HG03066 (cell line): ENCODE data around the gene PHLDA2.

Experiments used
- ATAC-seq: cut with Tn5 transposase; IDR thresholded peaks from one replicate; pipeline ENCODE4 v1.9.1; 2021; ENCODE audit warnings: low read depth; ENCODE audit not compliant: unreplicated experiment

The PHLDA2 gene, protein sequence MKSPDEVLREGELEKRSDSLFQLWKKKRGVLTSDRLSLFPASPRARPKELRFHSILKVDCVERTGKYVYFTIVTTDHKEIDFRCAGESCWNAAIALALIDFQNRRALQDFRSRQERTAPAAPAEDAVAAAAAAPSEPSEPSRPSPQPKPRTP

DNA sequence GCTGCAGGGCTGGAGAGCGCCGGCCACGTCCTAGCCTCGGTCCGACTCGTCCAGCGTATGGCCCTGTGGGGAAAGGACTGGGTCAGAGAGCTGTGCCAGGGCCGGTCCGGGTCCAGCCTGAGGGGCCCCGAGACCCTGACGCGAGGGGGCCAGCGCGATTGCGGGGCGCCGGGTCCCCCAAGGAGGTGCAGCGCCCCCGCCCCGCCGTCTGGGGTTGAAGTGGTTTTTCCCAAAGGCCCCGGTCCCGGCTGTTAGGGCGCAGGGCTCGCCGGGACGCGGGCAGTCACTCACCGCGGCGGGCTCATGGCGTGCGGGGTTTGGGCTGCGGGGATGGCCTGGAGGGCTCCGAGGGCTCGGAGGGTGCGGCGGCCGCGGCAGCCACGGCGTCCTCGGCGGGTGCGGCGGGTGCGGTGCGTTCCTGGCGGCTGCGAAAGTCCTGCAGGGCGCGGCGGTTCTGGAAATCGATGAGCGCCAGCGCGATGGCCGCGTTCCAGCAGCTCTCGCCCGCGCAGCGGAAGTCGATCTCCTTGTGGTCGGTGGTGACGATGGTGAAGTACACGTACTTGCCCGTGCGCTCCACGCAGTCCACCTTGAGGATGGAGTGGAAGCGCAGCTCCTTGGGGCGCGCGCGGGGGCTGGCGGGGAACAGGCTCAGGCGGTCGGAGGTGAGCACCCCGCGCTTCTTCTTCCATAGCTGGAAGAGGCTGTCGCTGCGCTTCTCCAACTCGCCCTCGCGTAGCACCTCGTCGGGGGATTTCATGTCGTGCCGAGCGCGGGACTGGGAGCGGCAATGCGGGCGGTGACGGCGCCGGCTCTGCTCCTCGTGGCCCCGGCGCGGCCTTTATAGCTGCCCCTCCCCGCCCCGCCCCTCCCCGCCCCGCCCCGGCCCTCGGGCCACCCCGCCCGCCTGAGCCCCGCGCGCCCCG is at the start of gene PHLDA2:
PHLDA2 (minus strand) TSS at position 816 of the 926 bp plus-strand sequence; CDS start at position 760, 56 bp downstream.
- ATAC-seq = no peak

DNA sequence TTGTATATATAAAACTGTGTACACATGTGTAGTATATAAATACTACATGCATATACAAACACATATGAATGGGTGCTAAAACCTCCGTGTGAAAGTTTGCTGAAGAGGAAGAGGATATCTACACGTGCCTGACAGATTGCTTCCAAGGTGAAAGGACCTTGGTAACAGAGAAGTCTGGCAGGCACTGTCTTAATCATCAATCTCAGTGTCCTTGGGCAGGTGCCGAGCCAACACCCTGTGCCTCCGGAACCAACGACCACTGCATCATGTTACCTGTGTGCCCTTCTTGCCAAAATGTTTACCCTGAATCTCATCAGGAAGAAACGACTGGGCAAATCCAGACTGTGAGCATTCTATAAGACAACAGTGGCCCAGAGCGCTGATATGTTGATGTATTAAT is 47.9 kb upstream of the PHLDA2 start:
- no peak for ATAC-seq

DNA sequence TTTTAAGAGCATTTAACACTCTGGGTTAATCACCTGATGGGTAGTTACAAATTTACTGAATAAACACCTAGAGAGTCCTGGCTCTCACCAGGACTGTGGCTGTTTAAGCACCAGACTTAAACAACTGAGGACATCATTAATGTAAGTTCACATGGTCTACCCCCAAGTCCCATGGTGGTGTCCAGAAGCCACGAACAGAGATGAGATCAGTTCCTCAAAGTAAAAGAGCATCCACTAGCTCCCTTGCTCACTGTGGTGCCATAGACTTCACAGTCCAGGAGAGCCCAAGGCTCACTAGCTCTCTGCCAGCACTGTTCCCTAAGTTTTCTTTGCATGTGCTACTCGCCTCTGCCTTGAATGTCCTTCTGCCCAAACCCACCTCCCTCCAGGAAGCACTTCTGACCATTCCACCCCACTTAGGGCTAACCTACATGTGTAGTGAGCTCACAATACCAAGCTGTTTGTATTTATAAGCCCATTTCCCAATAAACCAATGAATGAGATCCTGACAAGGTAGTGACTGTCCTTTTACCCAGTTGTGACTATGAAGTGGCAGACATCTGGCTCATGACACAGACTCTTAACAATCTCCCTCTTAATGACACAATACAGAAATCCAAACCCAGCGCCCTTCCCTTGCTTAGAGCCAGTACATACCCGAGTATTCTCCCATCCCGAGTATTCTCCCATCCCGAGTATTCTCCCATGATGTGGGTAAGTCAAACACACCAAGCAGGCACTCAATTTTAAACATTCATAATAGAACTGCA is 47.3 kb upstream of the PHLDA2 start:
- ATAC-seq = no peak

DNA sequence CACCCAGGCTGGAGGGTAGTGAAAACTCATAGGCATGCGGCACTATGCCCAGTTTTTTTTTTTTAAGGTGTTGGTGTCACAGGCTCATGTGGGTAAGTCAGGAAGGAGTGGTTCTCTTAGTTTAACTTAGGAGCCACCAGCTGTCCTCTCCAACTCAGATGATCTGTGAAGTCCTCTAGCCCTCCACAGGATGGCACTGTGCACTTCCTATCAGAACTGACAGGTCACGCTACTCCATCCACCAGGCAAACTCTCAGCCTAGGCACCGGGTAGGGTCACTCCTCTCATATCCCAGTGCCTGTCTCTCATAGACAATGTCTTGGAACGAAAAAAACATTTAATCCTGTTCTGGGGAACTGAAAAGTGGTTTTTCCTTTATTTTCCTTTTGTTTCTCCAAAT is 46.4 kb upstream of the PHLDA2 start:
- no peak for ATAC-seq

DNA sequence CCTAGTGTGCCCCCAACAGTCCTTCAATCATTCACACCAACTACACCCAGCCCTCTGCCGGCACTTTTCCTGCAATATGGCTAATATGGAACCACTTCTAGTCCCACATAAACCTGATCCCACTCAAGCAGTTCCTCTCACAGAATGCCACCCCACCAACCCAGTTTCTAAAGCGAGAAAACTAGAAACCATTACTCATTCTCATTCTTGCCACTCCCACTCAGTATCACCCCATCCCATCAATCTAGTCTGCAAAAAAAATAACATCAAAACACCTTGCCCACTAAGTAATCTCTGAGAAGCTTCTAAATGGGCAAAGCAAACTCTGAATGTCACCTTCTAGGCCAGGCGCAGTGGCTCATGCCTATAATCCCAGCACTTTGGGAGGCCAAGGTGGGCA is 45.1 kb upstream of the PHLDA2 start:
- no peak for ATAC-seq

DNA sequence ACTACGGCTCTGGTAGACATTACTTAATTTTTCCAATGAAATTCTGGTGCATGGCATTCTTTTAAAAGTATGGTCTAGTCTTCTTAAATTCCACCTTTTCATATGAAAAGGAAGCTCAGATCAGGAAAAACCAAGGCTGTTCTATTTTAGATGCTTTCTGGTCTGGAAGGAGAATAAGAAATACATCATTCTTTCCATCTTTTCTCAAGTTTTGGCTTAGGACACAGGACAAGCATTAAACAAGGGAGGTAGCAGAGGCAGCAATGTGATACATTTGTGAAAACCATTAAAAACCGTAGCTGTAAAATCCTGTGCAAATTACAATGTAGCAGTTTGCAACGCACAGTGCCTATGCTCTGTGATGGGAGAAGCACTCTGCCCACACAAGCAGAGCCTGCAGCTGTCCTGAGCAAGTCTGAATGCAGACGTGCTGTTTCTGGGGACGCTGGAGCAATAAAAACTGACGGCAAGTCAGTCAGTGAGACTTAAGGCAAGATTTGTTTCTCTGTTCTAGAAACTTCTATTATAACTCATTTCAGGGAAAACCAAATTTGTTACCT is 39.2 kb upstream of the PHLDA2 start:
- no peak for ATAC-seq

DNA sequence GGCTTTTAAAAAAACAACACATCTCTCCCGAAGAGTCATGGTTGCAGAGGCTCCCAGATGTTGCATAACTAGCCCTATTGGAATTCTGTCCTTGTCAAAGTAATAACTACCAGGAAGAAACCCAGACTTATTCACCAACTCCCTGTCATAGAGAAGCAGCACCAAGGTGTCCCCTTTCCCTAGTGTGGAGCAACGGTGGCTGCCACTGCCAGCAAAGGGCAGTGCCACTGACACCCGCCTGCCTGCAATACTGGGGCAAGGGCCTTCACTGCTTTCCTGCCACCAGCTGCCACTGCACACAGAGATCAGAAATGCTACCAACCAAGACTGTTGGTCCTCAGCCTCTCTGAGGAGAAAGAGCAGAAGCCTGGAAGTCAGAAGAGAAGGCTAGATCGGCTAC is 35.6 kb upstream of the PHLDA2 start:
- ATAC-seq = no peak

DNA sequence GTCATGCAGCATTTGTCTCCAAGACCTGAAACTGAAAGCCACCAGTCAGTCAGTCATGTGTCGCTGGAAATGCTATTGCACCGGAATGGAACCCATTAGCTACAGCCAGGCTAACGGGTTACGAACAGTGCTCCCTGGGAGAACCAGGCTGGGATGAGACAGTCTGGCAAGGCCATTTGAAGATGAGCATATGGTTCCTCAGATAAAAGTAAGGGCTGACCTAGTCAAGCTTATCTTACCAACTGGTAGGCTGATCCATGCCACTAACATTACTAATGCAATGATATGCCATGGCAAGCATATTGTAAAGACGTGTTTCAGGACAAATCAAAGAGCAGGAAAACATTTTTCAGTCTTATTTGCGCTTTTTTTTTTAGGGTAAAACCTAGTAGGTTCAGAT is 34.5 kb upstream of the PHLDA2 start:
- no peak for ATAC-seq

DNA sequence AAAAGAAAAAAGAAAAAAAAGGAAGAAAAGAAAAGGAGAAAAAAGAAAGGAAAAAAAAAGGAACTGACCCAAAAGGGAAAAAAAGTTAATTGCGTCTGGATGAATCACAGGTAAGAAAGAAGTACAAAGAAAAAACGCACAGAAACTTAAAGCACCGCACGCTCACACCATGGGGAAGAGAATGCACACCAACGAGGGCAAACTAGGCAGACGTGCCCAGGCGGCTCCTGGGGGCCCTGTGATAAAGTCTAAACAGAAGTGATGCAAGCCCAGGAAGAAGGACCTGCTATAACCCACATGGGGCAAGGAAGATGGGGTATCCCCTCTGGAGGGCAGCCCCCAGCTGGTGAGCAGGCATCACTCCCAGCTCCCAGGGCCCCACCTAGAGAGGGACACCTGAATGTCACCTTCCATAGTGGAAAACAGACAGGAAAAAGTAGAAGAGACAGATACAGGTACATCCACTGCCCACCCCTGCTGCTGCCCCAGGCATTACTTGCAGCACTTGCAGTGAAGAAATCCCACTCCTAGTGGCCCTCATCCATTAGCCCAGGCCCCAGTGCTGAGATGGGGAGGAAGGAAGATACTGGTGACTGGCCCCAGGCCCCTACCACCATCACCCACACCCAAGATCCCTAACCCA is 34.0 kb upstream of the PHLDA2 start:
- no peak for ATAC-seq

DNA sequence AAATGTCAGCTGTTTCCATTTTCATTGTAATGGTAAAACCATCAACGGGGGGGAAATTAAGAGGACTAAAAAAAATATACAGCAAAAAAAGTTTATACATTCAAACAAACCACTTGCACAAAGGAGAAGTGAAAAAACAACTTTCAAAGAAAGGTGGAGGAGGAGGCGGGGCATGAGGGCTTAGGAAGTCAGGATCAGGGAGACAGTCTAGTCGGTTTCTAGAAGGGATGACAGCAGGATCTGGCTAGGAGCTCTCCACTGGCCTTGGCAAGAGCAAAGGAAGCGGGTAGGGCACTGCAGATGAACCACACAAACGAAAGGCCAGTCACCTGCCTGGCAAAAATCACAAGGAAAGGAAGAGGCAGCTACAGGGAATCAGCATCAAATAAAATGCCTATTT is 31.9 kb upstream of the PHLDA2 start:
- no peak for ATAC-seq

DNA sequence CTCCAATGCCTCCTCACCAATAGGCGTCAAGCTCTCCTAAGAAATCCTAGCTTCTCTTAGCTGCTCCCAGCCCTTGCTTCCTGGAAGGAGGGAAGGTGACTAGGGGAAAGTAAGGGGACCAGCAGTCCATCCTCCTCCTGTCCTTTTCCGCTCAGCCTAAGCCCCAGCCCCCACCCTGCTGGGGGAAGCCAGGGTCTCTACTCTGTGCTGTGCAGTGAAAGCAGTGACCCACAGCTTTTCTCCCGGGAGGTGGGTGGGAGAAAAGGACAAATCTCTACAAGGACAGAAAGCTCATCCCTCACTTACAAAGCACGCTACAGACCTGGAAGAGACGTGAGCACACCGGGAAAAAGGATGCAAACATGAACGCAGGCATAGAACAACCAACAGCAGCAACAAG is 30.9 kb upstream of the PHLDA2 start:
- no peak for ATAC-seq

DNA sequence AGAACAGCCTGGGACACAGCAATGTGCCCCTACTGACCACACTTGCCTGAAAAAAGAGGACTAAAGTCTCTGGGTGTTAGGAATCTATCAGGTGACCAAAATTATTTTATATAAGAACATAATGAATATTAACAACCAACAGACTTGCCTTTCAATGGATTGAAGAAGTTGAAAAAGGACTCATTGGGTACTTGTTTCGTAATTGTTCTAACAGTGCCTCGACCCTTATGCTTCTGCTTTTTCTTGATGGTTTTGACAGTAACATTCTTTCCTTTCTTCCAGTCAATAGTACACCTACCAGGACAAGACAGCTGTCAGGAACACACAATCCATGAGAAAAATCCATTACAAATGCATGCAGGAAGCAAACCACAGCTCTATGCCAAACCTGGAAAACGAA is 29.0 kb upstream of the PHLDA2 start:
- ATAC-seq = no peak

DNA sequence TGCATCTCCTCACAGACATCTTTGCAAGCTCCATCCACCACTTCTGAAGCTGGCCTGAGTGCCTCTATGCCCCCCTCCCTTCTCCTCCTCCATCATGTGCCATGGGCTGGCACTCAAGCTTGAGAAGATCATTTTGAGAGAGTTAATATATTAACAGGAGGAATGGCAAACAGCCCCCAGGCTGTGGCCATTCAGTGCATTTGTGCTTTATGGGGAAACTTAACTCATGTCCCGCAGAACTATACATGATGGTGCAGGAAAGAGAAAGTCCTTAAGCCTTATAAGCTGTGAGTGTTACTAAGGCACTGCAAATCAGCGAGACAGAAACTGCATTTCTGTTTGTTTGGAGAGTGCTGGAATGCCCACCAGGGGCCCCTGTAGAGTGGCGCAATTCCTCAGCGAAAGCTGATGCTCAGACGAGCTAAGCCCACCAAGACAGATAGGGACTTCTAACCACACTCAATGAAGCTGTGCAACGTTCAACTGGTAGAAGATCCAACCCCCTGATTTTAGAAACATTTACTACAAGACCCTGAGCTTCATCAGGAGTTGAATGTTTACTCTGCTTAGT is 26.8 kb upstream of the PHLDA2 start:
- no peak for ATAC-seq

DNA sequence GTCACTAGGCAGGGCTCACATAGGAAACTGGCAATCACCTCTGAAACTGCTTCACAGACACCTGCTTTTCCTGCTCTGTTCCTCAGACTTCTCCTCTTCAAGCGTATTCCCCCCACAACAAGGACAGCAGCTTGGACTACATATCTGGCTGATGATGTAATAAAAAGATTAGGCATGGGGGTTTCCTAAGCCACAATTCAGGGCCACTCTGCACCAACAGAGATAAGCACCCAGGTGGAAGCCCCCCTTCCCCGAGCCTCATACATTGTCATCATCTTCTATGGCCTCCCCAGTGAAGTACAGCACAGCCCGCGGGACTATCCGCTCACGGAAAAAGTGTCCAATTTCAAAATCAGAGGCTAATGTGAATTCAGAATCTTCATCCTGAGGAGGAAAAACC is 25.0 kb upstream of the PHLDA2 start:
- ATAC-seq = no peak

DNA sequence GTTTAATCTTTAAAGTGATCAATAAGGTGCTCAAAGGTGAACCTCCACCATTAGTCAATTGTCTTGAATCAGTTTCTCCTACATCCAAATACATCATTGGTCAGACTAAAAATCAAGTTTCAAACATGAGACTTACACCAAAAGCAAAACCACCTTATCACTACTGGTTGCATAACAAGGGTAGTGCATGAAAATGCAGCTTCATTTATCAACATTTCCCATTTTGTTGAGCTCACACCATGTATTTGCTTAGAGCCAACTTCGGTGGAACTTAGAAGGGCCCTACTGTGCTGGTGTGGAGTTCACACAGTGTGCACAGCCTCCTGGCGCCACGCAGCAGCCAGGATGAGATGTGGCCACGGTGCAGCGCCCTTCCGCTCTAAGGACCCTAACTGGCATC is 23.1 kb upstream of the PHLDA2 start:
- no peak for ATAC-seq

DNA sequence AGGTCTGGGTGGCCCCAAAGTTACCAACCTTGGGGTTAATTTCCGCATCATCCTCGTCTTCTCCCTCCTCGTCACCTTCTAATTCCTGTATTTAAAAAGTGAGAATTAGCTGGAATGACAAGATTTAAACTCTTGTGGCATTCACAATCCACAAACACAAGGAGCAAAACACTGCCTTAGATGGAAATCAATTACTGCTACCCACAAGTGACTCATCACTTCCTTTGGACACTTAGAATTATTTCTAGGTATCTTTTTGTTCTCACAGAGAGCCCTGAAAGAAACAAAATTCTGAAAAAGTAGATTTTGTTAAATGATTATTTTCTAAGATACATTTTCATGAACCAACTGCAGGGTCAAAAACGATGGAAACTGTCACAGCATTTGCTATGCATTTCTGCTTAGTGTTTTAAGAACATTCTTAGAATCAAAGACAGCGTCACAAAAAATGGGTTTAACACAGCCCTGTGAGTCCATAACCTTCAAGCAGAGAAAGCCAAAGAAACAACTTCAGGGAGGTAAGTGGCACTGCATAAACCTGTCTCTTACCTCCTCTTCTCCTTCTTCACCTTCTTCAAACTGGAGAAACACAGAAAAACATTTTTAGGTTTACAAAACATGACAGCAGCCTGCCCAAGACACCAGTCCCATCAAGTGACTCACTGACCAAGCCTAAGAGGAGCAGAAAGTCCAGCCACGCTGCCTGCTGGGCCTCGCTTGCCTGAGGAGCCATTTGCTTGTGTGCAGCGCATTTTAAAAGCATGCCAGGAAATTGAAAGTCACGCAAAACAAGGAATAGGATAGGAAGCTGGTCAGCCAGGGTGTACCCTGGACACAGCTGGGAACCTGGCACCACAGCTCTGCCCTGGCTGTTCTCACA is 22.3 kb upstream of the PHLDA2 start:
- ATAC-seq = no peak

DNA sequence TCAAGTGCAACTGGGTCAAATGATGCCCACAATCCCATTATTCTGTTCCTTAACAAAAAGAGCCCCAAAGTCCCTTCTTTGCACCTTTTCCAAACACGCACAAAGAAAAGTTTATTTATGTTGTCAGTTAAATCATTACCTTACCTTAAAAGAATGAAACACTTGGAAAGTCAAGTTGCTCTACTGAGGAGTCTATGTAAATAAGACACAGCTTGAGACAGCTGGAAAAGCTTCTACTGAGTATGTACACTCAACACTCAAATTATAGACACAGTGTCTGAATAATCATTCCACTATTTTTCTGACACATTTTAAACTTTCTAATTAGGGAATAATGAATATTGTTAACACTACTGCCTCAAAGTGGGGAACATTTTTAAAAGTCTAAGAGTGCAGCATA is 21.6 kb upstream of the PHLDA2 start:
- no peak for ATAC-seq

DNA sequence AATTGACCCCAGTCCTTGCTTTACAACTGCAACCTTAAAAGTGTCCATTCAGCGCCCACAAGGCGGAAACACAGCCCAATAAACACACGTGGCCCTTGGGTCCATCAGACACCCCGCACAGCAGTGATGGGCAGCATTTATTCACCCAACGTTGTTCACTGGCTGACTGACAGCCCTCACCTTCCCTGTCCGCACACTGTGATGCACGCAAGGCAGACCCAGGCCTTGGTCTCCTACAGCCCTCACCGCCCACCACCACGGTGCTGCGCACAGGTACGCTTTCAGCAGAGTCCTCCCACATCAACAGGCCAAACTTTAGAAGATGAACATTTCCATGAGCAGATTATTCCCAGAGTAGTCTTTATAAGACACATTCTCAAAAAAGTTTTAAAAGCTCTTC is 20.7 kb upstream of the PHLDA2 start:
- ATAC-seq = no peak

DNA sequence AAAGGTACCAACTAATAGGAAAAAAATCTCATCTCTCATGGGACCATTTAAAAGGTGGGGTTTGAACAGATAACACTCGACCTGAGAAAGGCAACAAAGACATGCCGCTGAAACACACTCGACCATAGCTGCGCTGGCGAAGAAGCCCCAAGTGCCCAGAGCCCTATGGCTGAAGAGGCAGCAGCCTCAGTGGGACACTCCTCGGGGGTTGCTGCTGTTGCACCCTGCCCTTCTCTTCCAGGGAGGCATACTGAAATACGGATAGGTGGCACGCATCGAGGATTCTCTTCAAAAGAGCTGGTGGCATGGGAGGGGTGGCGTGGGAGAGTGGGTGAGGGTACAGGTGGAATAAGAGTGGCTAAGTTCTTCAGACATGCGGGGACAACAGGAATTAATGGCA is 18.5 kb upstream of the PHLDA2 start:
- ATAC-seq = no peak
